AG04450 (cell line): ENCODE results near the gene WASF3. TPM values are rescaled to one million over a fixed set of nuclear protein-coding genes. Genes with fewer than 3 reads are reported as not detected.
A peak's percentile ranks its signal among the peaks of the same experiment; 100 is the strongest.

Experiments used
- CTCF ChIA-PET: fragments of 300-600, 350-600 bp; formaldehyde crosslinking; extraction: SDS; loops from one replicate; lab custom pipeline; 2022; ENCODE audit warnings: antibody characterized with exemption, inconsistent platforms; lab: Charles Lee
- POLR2A ChIA-PET: fragments of 350-600 bp; formaldehyde crosslinking; extraction: SDS; loops from one replicate; lab custom pipeline; 2021; ENCODE audit warnings: antibody characterized with exemption, inconsistent platforms; lab: Yijun Ruan, JAX
- DNase-seq: peaks from one replicate; pipeline ENCODE4 v3.0.0-alpha.2; 2011; ENCODE audit warnings: low read depth, low spot score
- H3K27ac ChIP-seq: one replicate; pipeline ENCODE4 v1.5.1; 2012; ENCODE audit warnings: low read depth, low read length, control low read depth
- H3K27me3 ChIP-seq: one replicate; pipeline ENCODE4 v1.6.0; 2012; ENCODE audit warnings: low read length; ENCODE audit not compliant: control insufficient read depth, insufficient read depth
- H3K4me3 ChIP-seq: 2 replicates; pipeline ENCODE4 v1.5.1; 2011; ENCODE audit warnings: mild to moderate bottlenecking, low read depth, low read length, control low read depth
- H3K9me3 ChIP-seq: 2 replicates; pipeline ENCODE4 v1.5.1; 2012; ENCODE audit warnings: low read length; ENCODE audit not compliant: control insufficient read depth, insufficient read depth
- CTCF ChIP-seq: IDR thresholded peaks from 2 replicates; pipeline ENCODE4 v1.5.1; 2011; ENCODE audit warnings: low read depth, low read length, control low read depth, inconsistent platforms
- polyA plus RNA-seq: library from polyadenylated mRNA; depleted of rRNA; stranded (reverse); fragments of >200 nt; gene quantifications from 2 replicates; pipeline ENCODE4 v1.2.3, GENCODE V29; 2011

Gene WASF3
- polyA plus RNA-seq, 1 experiment = 11.3 TPM

- Histone ChIP-seq H3K27me3 (no peaks in the 10 kb centered on the region), H3K27ac (no peak overlapping the region), H3K9me3 (peaks cover 3% of the 10 kb centered on the region; the same call in 1 of the 2 replicates), H3K4me3 (no peak overlapping the region)
- DNase-seq = no peak
- TF ChIP-seq CTCF = no peak
- POLR2A ChIA-PET = no interaction called here
- CTCF ChIA-PET = no interaction called here
Measured at GRCh38 chr13:26651234-26651633, 93.8 kb downstream of the WASF3 start.

GRCh38 chr13:26653310-26653709 is 95.8 kb downstream of the WASF3 start:
- no peak overlapping the region for H3K4me3 ChIP-seq
- CTCF ChIA-PET = no interaction called here
- no peak for TF ChIP-seq CTCF
- H3K9me3 ChIP-seq = peaks cover 3% of the 10 kb centered on the region; the same call in 1 of the 2 replicates
- H3K27me3 ChIP-seq = no peaks in the 10 kb centered on the region
- POLR2A ChIA-PET = no interaction called here
- no peak for DNase-seq
- H3K27ac ChIP-seq = no peak overlapping the region

DNA sequence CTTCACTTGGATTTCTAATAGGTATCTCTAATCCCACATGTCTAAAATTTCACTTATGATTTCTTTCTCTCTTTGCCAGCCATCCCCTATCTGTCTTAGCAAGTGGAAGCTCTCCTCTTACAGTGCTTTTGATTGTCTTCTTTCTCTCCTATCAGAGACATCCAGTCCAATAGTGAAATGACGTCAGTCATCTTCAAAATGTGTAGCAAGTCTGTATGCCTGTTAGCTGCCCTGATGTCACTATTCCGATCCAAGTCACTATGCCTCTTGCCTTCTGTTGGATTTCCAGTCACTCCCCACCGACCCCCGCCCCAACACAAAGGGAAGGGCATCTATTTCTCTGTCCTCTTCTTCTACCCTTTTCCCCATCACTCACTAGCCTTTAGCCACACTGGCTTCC is 96.4 kb downstream of the WASF3 start:
- no peak for TF ChIP-seq CTCF
- no peaks in the 10 kb centered on the region for H3K27me3 ChIP-seq
- H3K27ac ChIP-seq = no peak overlapping the region
- no peak overlapping the region for H3K4me3 ChIP-seq
- no peak for DNase-seq
- H3K9me3 ChIP-seq = peaks cover 3% of the 10 kb centered on the region; the same call in 1 of the 2 replicates
- ChIA-PET POLR2A (no interaction called here), CTCF (no interaction called here)

- ChIA-PET POLR2A (no interaction called here), CTCF (interaction anchor here (0.9 to 2.9 kb wide), 4 partner anchors 11 to 472 kb away, joined by 4 to 31 read pairs (median 6); no protein-coding TSS in a partner anchor)
- peak; percentile 68 for DNase-seq
- no peaks in the 10 kb centered on the region for H3K9me3 ChIP-seq
- no peak overlapping the region for H3K27ac ChIP-seq
- H3K4me3 ChIP-seq = no peak overlapping the region
- H3K27me3 ChIP-seq = no peaks in the 10 kb centered on the region
- peak; percentile 66 for TF ChIP-seq CTCF
Measured at GRCh38 chr13:26656919-26657318, 99.4 kb downstream of the WASF3 start.

GRCh38 chr13:26658448-26659385 is 101.2 kb downstream of the WASF3 start:
- POLR2A ChIA-PET = no interaction called here
- Histone ChIP-seq H3K27me3 (no peaks in the 10 kb centered on the region), H3K27ac (no peak overlapping the region), H3K4me3 (no peak overlapping the region), H3K9me3 (no peaks in the 10 kb centered on the region)
- no peak for DNase-seq
- CTCF ChIA-PET = interaction anchor here (1.2 to 2.9 kb wide), 5 partner anchors 40 to 474 kb away, joined by 3 to 31 read pairs (median 8); no protein-coding TSS in a partner anchor
- no peak for TF ChIP-seq CTCF
